PC-3 (cell line): ENCODE measurements around the gene WEE2. TPM values are rescaled to one million over a fixed set of nuclear protein-coding genes. Genes with fewer than 3 reads are reported as not detected.
A peak's percentile ranks its signal among the peaks of the same experiment; 100 is the strongest.

ENCODE experiments used
- ATAC-seq: fragments of 200-7000 bp; cut with Tn5 transposase; 2 replicates; pipeline ENCODE4 v1.9.1; 2020; ENCODE audit warnings: mild to moderate bottlenecking, moderate library complexity
- Bru-seq: library from RNA; stranded (reverse); fragments of 400-500 nt; gene quantifications from one replicate; lab custom pipeline; 2021; lab: Mats Ljungman, UMichigan
- BruChase-seq, 2 experiments: library from RNA; stranded (reverse); fragments of 400-500 nt; gene quantifications; one replicate each; lab custom pipeline; 2021; lab: Mats Ljungman, UMichigan
- BruUV-seq: library from RNA; stranded (reverse); fragments of 400-500 nt; replicated peaks from 2 replicates; lab custom pipeline; 2021; lab: Mats Ljungman, UMichigan
- CTCF ChIA-PET: fragments of 300-600 bp; sonication (Branson Sonifier 250); formaldehyde crosslinking; loops from one replicate; lab custom pipeline; 2022; ENCODE audit warnings: antibody characterized with exemption; lab: Charles Lee
- POLR2A ChIA-PET: fragments of 300-600 bp; sonication (Branson Sonifier 250); formaldehyde crosslinking; loops from one replicate; lab custom pipeline; 2022; ENCODE audit warnings: antibody characterized with exemption; ENCODE audit not compliant: unreplicated experiment; lab: Charles Lee
- DNase-seq: peaks from one replicate; pipeline ENCODE4 v3.0.0-alpha.2; 2015
- H2AFZ ChIP-seq: fragments of 300-600 bp; sonication (generic); 2 replicates; pipeline ENCODE4 v1.6.0; 2016; ENCODE audit warnings: antibody characterized with exemption, low read length
- H3F3A ChIP-seq: fragments of 300-600 bp; sonication (generic); one replicate; pipeline ENCODE4 v1.6.0; 2017; ENCODE audit warnings: antibody characterized with exemption, low read length, control low read depth, mild to moderate bottlenecking; ENCODE audit not compliant: unreplicated experiment
- H3K27ac ChIP-seq: fragments of 300-600 bp; sonication (generic); 2 replicates; pipeline ENCODE4 v1.5.1; 2016; ENCODE audit warnings: mild to moderate bottlenecking, low read length
- H3K27me3 ChIP-seq: fragments of 300-600 bp; sonication (generic); 2 replicates; pipeline ENCODE4 v1.6.1; 2016; ENCODE audit warnings: low read length, mixed read lengths
- H3K36me3 ChIP-seq: fragments of 300-600 bp; sonication (generic); 2 replicates; pipeline ENCODE4 v1.6.1; 2016; ENCODE audit warnings: low read depth, mixed run types, low read length, mixed read lengths
- H3K4me1 ChIP-seq: fragments of 300-600 bp; sonication (generic); 2 replicates; pipeline ENCODE4 v1.5.1; 2016; ENCODE audit warnings: low read length; ENCODE audit not compliant: insufficient read depth
- H3K4me2 ChIP-seq: fragments of 300-600 bp; sonication (generic); 2 replicates; pipeline ENCODE4 v1.6.0; 2016; ENCODE audit warnings: low read length
- H3K4me3 ChIP-seq: fragments of 300-600 bp; sonication (generic); 2 replicates; pipeline ENCODE4 v1.5.1; 2016; ENCODE audit warnings: mild to moderate bottlenecking, low read length, mixed read lengths
- H3K79me2 ChIP-seq: fragments of 300-600 bp; sonication (generic); 2 replicates; pipeline ENCODE4 v1.6.1; 2017; ENCODE audit warnings: low read length, mixed read lengths
- H3K9ac ChIP-seq: fragments of 300-600 bp; sonication (generic); 2 replicates; pipeline ENCODE4 v1.6.0; 2016; ENCODE audit warnings: mild to moderate bottlenecking, low read length
- H3K9me2 ChIP-seq: fragments of 300-600 bp; sonication (generic); replicated peaks from 2 replicates; pipeline ENCODE4 v1.6.1; 2016; ENCODE audit warnings: mixed run types, low read length, mixed read lengths
- H3K9me3 ChIP-seq: fragments of 300-600 bp; sonication (generic); 2 replicates; pipeline ENCODE4 v1.6.1; 2016; ENCODE audit warnings: low read length, mixed read lengths
- H4K20me1 ChIP-seq: fragments of 300-600 bp; sonication (generic); 2 replicates; pipeline ENCODE4 v1.6.1; 2016; ENCODE audit warnings: low read length, mixed read lengths
- CTCF ChIP-seq: fragments of 300-600 bp; sonication (generic); conservative IDR thresholded peaks from 2 replicates; pipeline ENCODE4 v1.5.1; 2017; ENCODE audit warnings: antibody characterized with exemption, low read depth, mild to moderate bottlenecking, low read length
- EZH2 ChIP-seq: fragments of 300-600 bp; sonication (generic); IDR thresholded peaks from one replicate; pipeline ENCODE4 v1.6.1; 2017; ENCODE audit warnings: antibody characterized with exemption, mild to moderate bottlenecking, low read length; ENCODE audit not compliant: unreplicated experiment
- EZH2phosphoT487 ChIP-seq: fragments of 300-600 bp; sonication (generic); IDR thresholded peaks from 2 replicates; pipeline ENCODE4 v1.6.1; 2018; ENCODE audit warnings: mild to moderate bottlenecking, antibody characterized with exemption, low read length, borderline replicate concordance
- intact Hi-C: fragments of 100-400 bp; cut with micrococcal nuclease; formaldehyde crosslinking; loops from 2 replicates; pipeline ENCODE4 v1.9.0; 2023
- long read RNA-seq: library from polyadenylated mRNA; unstranded; transcript quantifications from one replicate; pipeline ENCODE4 v2.0.0, GENCODE V29; 2021; ENCODE audit not compliant: unreplicated experiment
- total RNA-seq: library from RNA; depleted of rRNA; stranded (reverse); fragments of >200 nt; gene quantifications from 2 replicates; pipeline ENCODE4 v1.2.3, GENCODE V29; 2014; rRNA removed

Gene WEE2
- total RNA-seq (not detected in 2 replicates), Bru-seq, nascent RNA (percentile 11 among the genes with signal in this experiment), BruChase-seq, experiment 1, labeled RNA remaining after a 6-hour chase (percentile 18 among the genes with signal in this experiment), BruChase-seq, experiment 2, labeled RNA remaining after a 2-hour chase (percentile 23 among the genes with signal in this experiment)
- long read RNA-seq, partial matches to known transcripts = 0 of 2 reads
- long read RNA-seq, other reads (novel, unspliced or antisense) = 2 of 2 reads

GRCh38 chr7:141708351-141708750 is at the start of gene WEE2:
TSS of gene WEE2 (plus strand) at chr7:141708353. CDS start at chr7:141708759, 406 bp downstream.
- intact Hi-C loops = no loop called here
- Histone ChIP-seq H3K27me3 (no peaks in the 10 kb centered on the region), H2AFZ (no peak within 1 kb of the TSS), H3K4me1 (peaks cover 22% of the 10 kb centered on the region), H3K36me3 (no peaks in the 10 kb centered on the region), H3K4me3 (no peak within 1 kb of the TSS), H3K79me2 (no peaks in the 10 kb centered on the region), H4K20me1 (no peaks in the 10 kb centered on the region), H3K27ac (no peak within 1 kb of the TSS), H3K9me2 (no peaks in the 10 kb centered on the region), H3K9ac (no peak within 1 kb of the TSS), H3F3A (no peaks in the 10 kb centered on the region), H3K9me3 (no peaks in the 10 kb centered on the region), H3K4me2 (no peak within 1 kb of the TSS)
- DNase-seq (no peak), ATAC-seq (no peak)
- BruUV-seq = no TSS peak
- CTCF ChIA-PET = interaction anchor here (0.6 to 0.7 kb wide), 2 partner anchors 41 to 146 kb away, joined by 3 read pairs; no protein-coding TSS in a partner anchor
- POLR2A ChIA-PET = no interaction called here
- TF ChIP-seq EZH2phosphoT487 (no peak), EZH2 (no peak), CTCF (no peak)

GRCh38 chr7:141659501-141659900 is 48.7 kb upstream of the WEE2 start:
- no peaks in the 10 kb centered on the region for H3K27me3 ChIP-seq
- no peaks in the 10 kb centered on the region for H3K79me2 ChIP-seq
- TF ChIP-seq EZH2 (no peak), CTCF (no peak), EZH2phosphoT487 (no peak)
- ATAC-seq = no peak
- H3K9me2 ChIP-seq = no peaks in the 10 kb centered on the region
- H3K9ac ChIP-seq = no peak overlapping the region
- CTCF ChIA-PET = no interaction called here
- no peaks in the 10 kb centered on the region for H4K20me1 ChIP-seq
- H3K9me3 ChIP-seq = no peaks in the 10 kb centered on the region
- H3K4me1 ChIP-seq = peaks cover 19% of the 10 kb centered on the region
- no peak for DNase-seq
- no peak overlapping the region for H3K4me3 ChIP-seq
- no peaks in the 10 kb centered on the region for H3F3A ChIP-seq
- no peak overlapping the region for H2AFZ ChIP-seq
- H3K36me3 ChIP-seq = peaks cover 11% of the 10 kb centered on the region
- no peak overlapping the region for H3K27ac ChIP-seq
- BruUV-seq = no TSS peak
- no peak overlapping the region for H3K4me2 ChIP-seq
- POLR2A ChIA-PET = no interaction called here
- intact Hi-C loops = no loop called here

GRCh38 chr7:141660259-141660658 is 47.9 kb upstream of the WEE2 start:
- intact Hi-C loops = no loop called here

More at GRCh38 chr7:141660259-141660658, 47.9 kb upstream of the WEE2 start:
- Histone ChIP-seq H3K36me3 (peaks cover 11% of the 10 kb centered on the region), H3K27me3 (no peaks in the 10 kb centered on the region), H3K9me2 (no peaks in the 10 kb centered on the region), H3K79me2 (no peaks in the 10 kb centered on the region), H3K9me3 (no peaks in the 10 kb centered on the region), H3F3A (no peaks in the 10 kb centered on the region), H3K4me1 (peaks cover 19% of the 10 kb centered on the region), H4K20me1 (no peaks in the 10 kb centered on the region), H3K27ac (no peak overlapping the region), H3K4me2 (no peak overlapping the region), H3K9ac (no peak overlapping the region), H2AFZ (no peak overlapping the region), H3K4me3 (no peak overlapping the region)
- ATAC-seq = no peak
- CTCF ChIA-PET = interaction anchor here (0.5 kb wide), 1 partner anchor 12 kb away, joined by 8 read pairs; no protein-coding TSS in a partner anchor
- BruUV-seq = no TSS peak
- TF ChIP-seq CTCF (no peak), EZH2 (no peak), EZH2phosphoT487 (no peak)
- POLR2A ChIA-PET = no interaction called here
- DNase-seq = no peak
